Heart right ventricle (tissue), 16 donors: Measurements from ENCODE around the gene IKZF1. TPM values are rescaled to one million over a fixed set of nuclear protein-coding genes. Genes with fewer than 3 reads are reported as not detected.
A peak's percentile ranks its signal among the peaks of the same experiment; 100 is the strongest.

ENCODE experiments used
- ATAC-seq, 8 donors: fragments of 200-7000 bp; cut with Tn5 transposase; one replicate each; pipeline ENCODE4 v1.9.1; 2020; ENCODE audit warnings: mild to moderate bottlenecking in 8 of 8, moderate library complexity in 8 of 8, moderate number of reproducible peaks in 1 of 8
- DNase-seq, 2 donors: peaks; one replicate each; pipeline ENCODE4 v3.0.0-alpha.2; 2020
- H3K27ac ChIP-seq, 10 donors: fragments of 200-600 bp; sonication (generic) in 2 of 10; one replicate each; pipeline versions ENCODE4 v1.5.0 to v1.8.0; 2020 to 2022; ENCODE audit warnings: mild to moderate bottlenecking in 3 of 10
- H3K27me3 ChIP-seq, 7 donors: fragments of 200-600 bp; one replicate each; pipeline ENCODE4 v1.8.0; 2021 to 2022; ENCODE audit warnings: mild to moderate bottlenecking in 2 of 7
- H3K36me3 ChIP-seq, 9 donors: fragments of 200-600 bp; sonication (generic) in 1 of 9; one replicate each; pipeline versions ENCODE4 v1.5.0 to v1.8.0; 2020 to 2022; ENCODE audit warnings: mild to moderate bottlenecking in 2 of 9
- H3K4me1 ChIP-seq, 9 donors: fragments of 200-600 bp; sonication (generic) in 1 of 9; one replicate each; pipeline versions ENCODE4 v1.5.0 to v1.8.0; 2020 to 2022; ENCODE audit warnings: mild to moderate bottlenecking in 4 of 9
- H3K4me3 ChIP-seq, 10 donors: fragments of 200-600 bp; sonication (generic) in 2 of 10; one replicate each; pipeline versions ENCODE4 v1.5.0 to v1.8.0; 2020 to 2022; ENCODE audit warnings: mild to moderate bottlenecking in 7 of 10, moderate library complexity in 2 of 10
- H3K9me3 ChIP-seq, 11 donors: fragments of 200-600 bp in 10 of 11; sonication (generic) in 2 of 11; one replicate each; pipeline versions ENCODE4 v1.5.0 to v1.8.0; 2013 to 2022; ENCODE audit warnings: mild to moderate bottlenecking in 2 of 11, control low read depth in 1 of 11, moderate library complexity in 1 of 11
- CTCF ChIP-seq, 9 donors: fragments of 200-600 bp; sonication (generic) in 2 of 9; IDR thresholded peaks; one replicate each; pipeline versions ENCODE4 v1.5.0 to v1.8.0; 2021 to 2022; ENCODE audit warnings: antibody characterized with exemption in 9 of 9, mild to moderate bottlenecking in 5 of 9, moderate library complexity in 1 of 9
- WGBS, 2 donors: extraction: QIAGEN DNeasy Blood & Tissue Kit; methylation state at CpG; one replicate each; pipeline ENCODE4 v1.1.7; 2013; ENCODE audit warnings: inconsistent platforms in 1 of 2; 5-methylcytosine and 5-hydroxymethylcytosine counted together
- intact Hi-C, 10 donors: fragments of 100-400 bp; cut with DNase I; formaldehyde crosslinking; loops; one replicate each; pipeline versions ENCODE4 v1.11.1 to v1.14.2; 2022
- polyA plus RNA-seq, 2 donors: library from polyadenylated mRNA; stranded (reverse); fragments of 200-250 nt; gene quantifications; one replicate each; pipeline ENCODE4 v1.2.3, GENCODE V29; 2013
- total RNA-seq, 10 donors: library from RNA; stranded (reverse); fragmentation: NEBNext Ultra II Directional in 3 of 10; extraction: Animal tissue kit (Norgen Biotek cat#: 25700) in 3 of 10; gene quantifications; one replicate each; pipeline versions ENCODE4 v1.2.1 to v1.2.4, GENCODE V29; 2021 to 2023
- donor health status: Arrhythmogenic right ventricular cardiomyopathy.
- donor health status: ischemic (EF 13 %, LVEDD 7.1; RV severe dilation, severe dysfunction).
- donor health status: healthy with polysubstance abuse.
- donor health status: DM: no; HTN: yes; CAD: no.
- donor health status: DM: no; HTN: no; CAD: no.
- donor health status: ischemic (EF 25% LVEDD 6.9; RV normal size, moderate dysfunction).
- donor health status: ischemic (EF 25% LVEDD 5.7; RV mildly dilated, moderate dysfunction).
- donor health status: healthy.
- donor health status: DM: yes; HTN: yes; CAD: no.
- donor health status: Ischemic cardiomyopathy.
- donor health status: ischemic (EF 35%, LVEDD 5.7; RV mildly dilated, moderate dysfunction).
- donor health status: nonischemic (EF 11% LVEDD 7.7; RV severe dilation, severe dysfunction).
- donor health status: DM: yes; HTN: yes; CAD: no.
- donor health status: PGD.
- donor health status: ischemic (EF 29% LVEDD 5.4; RV normal size, mild dysfunction).
- donor health status: nonischemic (EF 23%, LVEDD 6.1; RV moderate dilation, normal function).

Gene IKZF1
- total and polyA plus RNA-seq, 12 donors = 0.46 to 20.2 (median 1.7) TPM

DNA sequence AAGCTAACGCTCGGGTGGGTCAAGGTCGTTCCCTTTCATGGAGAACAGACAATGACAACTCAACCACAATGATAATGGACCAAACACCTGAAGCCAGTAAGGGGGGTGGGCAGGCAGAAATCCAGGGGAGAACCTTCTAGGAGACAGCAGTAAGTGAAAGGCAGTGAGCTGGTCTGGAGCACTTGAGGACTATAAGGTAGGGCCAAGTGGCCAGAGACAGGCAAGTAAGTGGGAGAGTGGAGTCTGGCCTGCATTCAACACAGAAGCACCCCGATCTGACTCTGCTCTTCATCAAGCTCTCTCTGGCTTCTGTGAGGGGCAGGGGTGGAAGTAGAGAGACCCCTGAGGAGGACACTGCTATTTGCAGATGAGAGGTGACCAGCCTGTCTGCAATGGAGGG is 7.7 kb upstream of the IKZF1 start:
- peaks cover 0 to 19% (median 4%) of the 10 kb centered on the region in 7 donors for H3K27me3 ChIP-seq
- H3K4me1 ChIP-seq = peaks cover 0 to 9% (median 0%) of the 10 kb centered on the region in 9 donors
- H3K27ac ChIP-seq = no peak overlapping the region
- DNase-seq = no peak
- no peaks in the 10 kb centered on the region for H3K9me3 ChIP-seq
- no peak for TF ChIP-seq CTCF (IDR thresholded peaks at IDR 0.05)
- H3K36me3 ChIP-seq = no peaks in the 10 kb centered on the region
- no peak overlapping the region for H3K4me3 ChIP-seq
- 78 to 82% methylated on average over 4 of the region's 4 CpGs for WGBS, 2 donors
- ATAC-seq = no peak
- intact Hi-C loops = no loop called here

DNA sequence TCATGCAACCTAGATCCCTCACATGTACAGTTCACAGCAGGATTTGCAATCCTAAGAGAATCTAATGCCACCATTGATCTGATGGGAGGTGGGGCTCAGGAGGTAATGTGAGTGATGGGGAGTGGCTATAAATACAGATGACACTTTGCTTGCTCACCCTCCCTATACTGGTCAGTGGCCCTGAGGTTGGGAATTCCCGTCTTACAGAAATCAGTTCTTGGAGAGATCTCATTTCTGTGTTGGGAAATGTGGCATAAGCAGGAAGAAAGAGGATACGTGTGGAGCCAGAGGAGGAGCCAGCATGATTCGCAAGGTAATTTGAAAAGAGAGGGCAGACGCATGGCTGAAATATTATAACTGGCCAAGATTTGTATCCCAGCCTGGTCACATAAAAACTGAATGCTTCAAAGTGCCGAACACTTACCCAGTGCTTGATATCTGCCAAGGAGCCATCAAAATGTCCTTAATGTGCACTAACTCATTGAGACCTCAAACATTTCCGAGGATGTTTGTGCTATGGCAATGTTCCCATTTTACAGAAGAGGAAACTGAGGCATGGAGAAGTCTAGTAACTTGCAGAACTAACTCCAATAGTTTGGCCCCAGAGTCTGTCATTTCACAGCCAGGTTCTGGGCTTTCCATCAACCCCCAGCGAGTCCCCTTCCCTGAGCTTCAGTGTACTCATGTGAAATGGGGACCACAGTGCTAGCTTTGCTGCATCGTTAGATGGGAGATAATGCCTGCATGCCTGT is 5.5 kb upstream of the IKZF1 start:
- Histone ChIP-seq H3K27ac (no peak overlapping the region), H3K4me1 (peaks cover 0 to 5% (median 0%) of the 10 kb centered on the region in 9 donors), H3K4me3 (no peak overlapping the region), H3K9me3 (no peaks in the 10 kb centered on the region), H3K36me3 (no peaks in the 10 kb centered on the region), H3K27me3 (peaks cover 4 to 36% (median 23%) of the 10 kb centered on the region in 7 donors)
- no peak for DNase-seq
- no peak for TF ChIP-seq CTCF (IDR thresholded peaks at IDR 0.05)
- 82 to 86% methylated on average over 8 of the region's 8 CpGs for WGBS, 2 donors
- intact Hi-C loops = no loop called here
- no peak for ATAC-seq

GRCh38 chr7:50300336-50300735 is 4.2 kb upstream of the IKZF1 start:
- no peaks in the 10 kb centered on the region for H3K36me3 ChIP-seq
- 57 to 63% methylated on average over 4 of the region's 4 CpGs for WGBS, 2 donors
- H3K27ac ChIP-seq = no peak overlapping the region
- H3K27me3 ChIP-seq = peaks cover 4 to 38% (median 33%) of the 10 kb centered on the region in 7 donors
- peaks cover 0 to 5% (median 0%) of the 10 kb centered on the region in 9 donors for H3K4me1 ChIP-seq
- no peak for DNase-seq
- no peak overlapping the region for H3K4me3 ChIP-seq
- intact Hi-C loops = no loop called here
- H3K9me3 ChIP-seq = no peaks in the 10 kb centered on the region
- ATAC-seq = no peak
- no peak for TF ChIP-seq CTCF (IDR thresholded peaks at IDR 0.05)

DNA sequence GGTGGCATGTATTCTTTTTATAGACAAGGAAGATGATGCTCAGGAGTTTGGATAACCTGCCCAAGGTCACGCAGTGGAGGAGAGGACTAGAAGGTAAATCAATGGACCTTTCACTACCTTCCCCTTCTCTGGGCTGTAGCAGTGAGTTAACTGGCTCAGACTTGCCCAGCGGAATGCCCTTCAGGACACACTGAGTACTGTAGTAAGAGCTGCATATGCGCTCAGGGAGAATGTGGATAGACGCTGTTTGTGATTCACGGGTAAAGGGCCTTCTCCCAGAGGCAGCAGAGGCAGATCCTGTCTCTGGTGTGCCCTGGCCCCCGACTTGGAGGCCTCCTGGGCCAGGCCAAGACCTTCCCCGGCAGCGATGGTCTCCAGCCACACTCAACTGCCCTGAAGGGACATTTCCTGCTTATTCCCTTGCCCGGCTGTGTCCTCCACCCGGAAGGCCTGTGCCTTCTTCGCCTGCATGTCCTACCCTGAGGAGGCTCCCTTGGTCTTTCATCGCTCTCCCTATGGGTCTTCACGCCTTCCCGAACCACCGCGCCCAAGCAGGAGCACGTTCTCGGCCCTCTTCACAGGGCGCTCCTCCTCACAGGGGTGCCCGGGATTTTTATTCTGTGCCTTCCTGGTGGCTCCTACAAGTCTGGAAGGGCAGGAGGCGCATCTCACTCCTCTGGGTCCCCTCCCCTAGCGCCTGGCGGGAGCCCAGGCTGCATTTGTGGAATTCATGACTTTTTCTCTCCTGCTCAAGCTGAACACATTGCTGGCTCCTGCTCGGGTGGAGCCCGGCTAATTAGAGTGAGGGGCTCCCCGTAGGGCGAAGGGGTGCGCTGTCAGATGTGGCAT is 1.8 kb upstream of the IKZF1 start:
- DNase-seq = no peak
- no peaks in the 10 kb centered on the region for H3K9me3 ChIP-seq
- ATAC-seq = no peak
- no peaks in the 10 kb centered on the region for H3K36me3 ChIP-seq
- no peak for TF ChIP-seq CTCF (IDR thresholded peaks at IDR 0.05)
- H3K4me3 ChIP-seq = peak overlapping the region in 1 of 10 donors; percentile 49
- H3K4me1 ChIP-seq = peaks cover 0 to 10% (median 0%) of the 10 kb centered on the region in 9 donors
- no peak overlapping the region for H3K27ac ChIP-seq
- intact Hi-C loops = no loop called here
- H3K27me3 ChIP-seq = peaks cover 4 to 61% (median 51%) of the 10 kb centered on the region in 7 donors
- 81 to 82% methylated on average over 28 of the region's 28 CpGs for WGBS, 2 donors
